ENCODE results near the gene PRKAG3.

PRKAG3 gene

DNA sequence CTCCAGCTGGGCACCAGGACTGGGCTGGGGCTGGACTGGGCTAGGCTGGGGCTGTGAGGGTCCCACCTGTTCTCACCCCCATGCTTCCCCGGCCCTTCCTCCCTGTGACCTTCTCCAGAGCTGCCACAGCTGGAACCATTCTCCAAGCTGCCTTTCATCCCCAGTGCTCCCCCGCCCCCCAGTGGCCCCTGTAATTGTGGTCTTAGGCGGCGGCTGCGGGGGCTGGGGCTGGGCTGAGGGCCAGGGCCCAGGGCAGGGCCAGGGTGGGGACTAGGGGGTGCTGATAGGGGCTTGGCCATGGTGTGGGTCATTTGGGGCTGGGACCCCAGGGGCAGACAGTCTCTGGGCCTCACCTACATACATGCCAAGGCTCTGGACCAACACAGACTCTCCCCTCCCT lies 46.3 kb upstream of the PRKAG3 start:
- FAIRE-seq, result no peak
- no peak for DNase-seq (ENCODE audit: insufficient read length, low spot score)
- no peak for TF ChIP-seq CTCF (IDR thresholded peaks at IDR 0.05; ENCODE audit: insufficient read depth, missing control alignments)

DNA sequence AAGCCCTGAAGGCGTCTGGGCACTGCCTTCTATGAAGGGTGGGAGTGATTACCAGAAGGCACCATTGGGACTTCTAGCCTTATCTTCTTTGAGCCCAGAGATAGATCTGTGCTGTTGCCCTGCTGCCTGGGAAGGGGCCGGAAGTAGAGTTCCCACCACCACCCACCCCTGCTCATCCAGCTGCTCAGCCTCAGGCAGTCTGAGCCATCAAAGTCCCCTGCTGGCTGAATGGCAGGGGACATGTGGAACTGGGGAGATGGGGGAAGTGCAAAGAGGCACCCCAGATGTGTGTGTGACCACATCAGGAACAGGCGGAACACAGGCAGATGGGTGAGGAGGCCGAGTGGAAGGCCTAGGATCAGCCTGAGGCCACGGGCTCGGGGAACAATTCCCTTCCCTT lies 45.7 kb upstream of the PRKAG3 start:
- FAIRE-seq (no peak), DNase-seq (ENCODE audit: insufficient read length, low spot score) (no peak)
- TF ChIP-seq CTCF (IDR thresholded peaks at IDR 0.05; ENCODE audit: insufficient read depth, missing control alignments), result no peak

DNA sequence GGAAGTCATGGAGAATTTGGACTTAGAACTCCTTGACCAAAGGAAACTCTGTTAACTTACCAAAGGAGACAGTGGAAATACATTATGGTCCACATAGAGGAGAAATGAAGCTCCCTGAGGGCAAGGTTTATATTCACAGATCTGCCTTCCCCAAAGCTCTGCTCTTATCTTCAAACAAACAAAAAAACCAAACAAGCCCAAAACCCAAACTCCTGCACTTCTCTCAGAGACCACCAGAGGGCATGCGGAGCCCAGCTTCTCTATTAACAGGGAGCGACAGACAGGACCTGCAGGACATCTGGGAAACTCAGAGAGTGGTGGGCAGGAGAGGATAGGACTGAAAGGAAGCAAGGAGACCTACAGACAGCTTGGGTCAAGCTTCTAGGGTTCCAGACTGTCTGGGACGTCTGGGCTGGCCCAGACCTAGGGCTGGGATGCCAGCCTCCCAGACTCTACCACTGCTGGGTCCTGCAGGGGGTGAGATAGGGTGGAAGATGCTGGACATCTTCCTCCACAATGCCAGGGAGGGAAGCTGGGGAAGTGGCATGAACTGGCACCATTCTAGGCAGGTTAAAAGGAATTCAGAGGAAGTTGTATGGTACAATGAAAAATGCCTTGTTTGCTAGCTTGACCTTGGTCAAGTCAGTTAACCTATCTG lies 45.1 kb upstream of the PRKAG3 start:
- peak; percentile 73 for DNase-seq (ENCODE audit: insufficient read length, low spot score)
- no peak for FAIRE-seq
- TF ChIP-seq CTCF (IDR thresholded peaks at IDR 0.05; ENCODE audit: insufficient read depth, missing control alignments), result peak; percentile 98

GRCh38 chr2:218875692-218876246 lies 44.2 kb upstream of the PRKAG3 start:
- no peak for FAIRE-seq
- no peak for TF ChIP-seq CTCF (IDR thresholded peaks at IDR 0.05; ENCODE audit: insufficient read depth, missing control alignments)
- no peak for DNase-seq (ENCODE audit: insufficient read length, low spot score)

GRCh38 chr2:218873359-218874194 lies 42.0 kb upstream of the PRKAG3 start:
- TF ChIP-seq CTCF (IDR thresholded peaks at IDR 0.05; ENCODE audit: insufficient read depth, missing control alignments), result no peak
- no peak for DNase-seq (ENCODE audit: insufficient read length, low spot score)
- no peak for FAIRE-seq

DNA sequence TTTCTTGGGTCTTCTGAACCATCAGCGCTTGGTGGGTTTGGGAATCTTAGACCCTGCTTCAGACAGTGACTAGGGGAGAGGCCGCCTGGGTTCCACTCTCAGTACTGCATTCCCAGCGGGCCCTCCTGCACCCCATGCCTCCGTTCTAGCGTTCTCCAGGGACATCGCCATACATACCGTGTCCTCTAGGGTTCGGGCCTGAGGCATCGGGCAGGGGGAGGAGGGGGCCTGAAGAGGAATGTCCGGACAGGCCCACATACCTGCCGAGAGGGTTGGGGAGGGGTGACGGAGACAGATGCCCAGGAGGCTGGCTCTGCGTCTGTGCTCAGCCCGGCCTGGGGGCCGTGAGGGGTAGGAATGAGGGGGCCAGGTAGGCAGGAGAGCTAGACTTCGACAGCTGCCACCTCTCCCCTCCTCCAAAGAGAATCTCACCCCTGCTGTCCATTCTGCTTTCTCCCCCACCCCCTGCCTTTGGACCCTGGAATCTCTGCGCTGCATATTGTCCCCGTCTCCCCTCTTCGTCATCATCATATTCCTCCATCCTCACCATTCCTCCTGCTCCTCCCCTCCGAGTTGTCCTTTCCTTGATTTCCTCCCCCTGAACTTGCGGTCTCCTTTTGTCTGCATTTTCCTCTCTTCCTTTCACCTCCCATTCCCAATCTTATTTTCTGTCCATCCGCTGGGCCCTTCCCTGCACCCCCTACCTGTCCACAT lies 41.2 kb upstream of the PRKAG3 start:
- no peak for DNase-seq (ENCODE audit: insufficient read length, low spot score)
- TF ChIP-seq CTCF (IDR thresholded peaks at IDR 0.05; ENCODE audit: insufficient read depth, missing control alignments), result no peak

More for the DNA sequence above, 41.2 kb upstream of the PRKAG3 start:
- no peak for FAIRE-seq

Data from D721Med (cell line).